HEK293T (cell line): ENCODE data around the gene EFTUD2.

Experiments
- CTCF ChIA-PET: fragments of 350-600 bp; formaldehyde crosslinking; extraction: SDS; loops from one replicate; lab custom pipeline; 2021; ENCODE audit warnings: antibody characterized with exemption, inconsistent platforms; lab: Yijun Ruan, JAX
- POLR2A ChIA-PET: fragments of 350-600 bp; formaldehyde crosslinking; extraction: SDS; loops from one replicate; lab custom pipeline; 2020; ENCODE audit warnings: antibody characterized with exemption, inconsistent platforms; lab: Yijun Ruan, JAX
- DNase-seq: peaks from one replicate; pipeline ENCODE4 v3.0.0; 2012; ENCODE audit warnings: mixed read lengths; ENCODE audit errors: extremely low spot score
- ARNT ChIP-seq: fragments of 450-650 bp; IDR thresholded peaks from 2 replicates; pipeline ENCODE4 v1.6.1; 2017; ENCODE audit warnings: mild to moderate bottlenecking
- BHLHE40 ChIP-seq: fragments of 450-650 bp; IDR thresholded peaks from 2 replicates; pipeline ENCODE4 v1.6.1; 2016; ENCODE audit warnings: mild to moderate bottlenecking, moderate library complexity, borderline replicate concordance
- CTBP1 ChIP-seq: fragments of 450-650 bp; IDR thresholded peaks from 2 replicates; pipeline ENCODE4 v1.6.1; 2016; ENCODE audit warnings: borderline replicate concordance
- ELF4 ChIP-seq: fragments of 450-650 bp; IDR thresholded peaks from 2 replicates; pipeline ENCODE4 v1.6.1; 2017; ENCODE audit warnings: antibody characterized with exemption
- FOXA1 ChIP-seq: fragments of 450-650 bp; IDR thresholded peaks from 2 replicates; pipeline ENCODE4 v1.6.1; 2016; ENCODE audit warnings: mild to moderate bottlenecking
- FOXK2 ChIP-seq: fragments of 450-650 bp; IDR thresholded peaks from 2 replicates; pipeline ENCODE4 v1.6.1; 2016; ENCODE audit warnings: mild to moderate bottlenecking
- FOXM1 ChIP-seq: fragments of 450-650 bp; IDR thresholded peaks from 2 replicates; pipeline ENCODE4 v1.6.1; 2017; ENCODE audit warnings: mild to moderate bottlenecking, borderline replicate concordance
- HDGF ChIP-seq: fragments of 450-650 bp; IDR thresholded peaks from 2 replicates; pipeline ENCODE4 v1.6.1; 2017; ENCODE audit warnings: antibody characterized with exemption, borderline replicate concordance
- L3MBTL2 ChIP-seq: fragments of 450-650 bp; conservative IDR thresholded peaks from 2 replicates; pipeline ENCODE4 v1.6.1; 2016; ENCODE audit warnings: mild to moderate bottlenecking
- LEF1 ChIP-seq: fragments of 450-650 bp; IDR thresholded peaks from 2 replicates; pipeline ENCODE4 v1.6.1; 2017; ENCODE audit warnings: mild to moderate bottlenecking, borderline replicate concordance
- NFRKB ChIP-seq: fragments of 450-650 bp; IDR thresholded peaks from 2 replicates; pipeline ENCODE4 v1.6.1; 2016; ENCODE audit warnings: mild to moderate bottlenecking, moderate library complexity
- SP1 ChIP-seq: fragments of 450-650 bp; IDR thresholded peaks from 2 replicates; pipeline ENCODE4 v1.6.1; 2017
- SUZ12 ChIP-seq: fragments of 450-650 bp; IDR thresholded peaks from 2 replicates; pipeline ENCODE4 v1.6.1; 2016; ENCODE audit warnings: mild to moderate bottlenecking
- TARDBP ChIP-seq: fragments of 450-650 bp; IDR thresholded peaks from 2 replicates; pipeline ENCODE4 v1.6.1; 2016
- ZNF384 ChIP-seq: fragments of 450-650 bp; IDR thresholded peaks from 2 replicates; pipeline ENCODE4 v1.6.1; 2016
- TF ChIP-seq, protein P1 (sequence below): fragments of 450-650 bp; IDR thresholded peaks from 2 replicates; pipeline ENCODE4 v1.6.1; 2016

The EFTUD2 gene

DNA sequence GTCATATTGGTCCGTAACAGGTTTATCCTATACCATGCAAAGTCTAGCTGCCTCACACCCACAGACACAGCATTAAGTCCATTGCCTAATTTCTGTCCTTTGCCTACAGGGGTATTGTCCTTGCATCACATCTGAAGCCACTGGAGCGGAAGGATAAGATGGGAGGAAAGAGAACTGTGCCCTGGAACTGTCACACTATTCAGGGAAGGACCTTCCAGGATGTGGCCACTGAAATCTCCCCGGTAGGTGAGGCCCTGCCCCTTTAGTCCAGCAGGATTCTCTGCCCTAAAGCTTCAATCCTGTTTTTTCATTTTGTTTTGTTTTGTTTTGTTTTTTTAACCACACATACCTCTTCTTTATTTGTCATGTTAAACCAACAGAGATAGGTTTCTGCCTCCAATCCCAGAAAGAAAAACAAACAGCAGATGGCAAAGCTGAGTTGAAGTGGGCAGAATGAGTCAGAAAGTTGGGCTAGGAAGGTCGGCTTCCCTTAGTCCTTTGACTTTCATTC lies 2.2 kb upstream of the EFTUD2 start:
- CTCF ChIA-PET: interaction anchor here (0.7 to 3.1 kb wide), 3 partner anchors 9 to 122 kb away, joined by 3 to 16 read pairs (median 5); no protein-coding TSS in a partner anchor
- no peak for TF ChIP-seq HDGF
- TF ChIP-seq TARDBP: no peak
- no peak for TF ChIP-seq ELF4
- TF ChIP-seq FOXA1: no peak
- TF ChIP-seq BHLHE40: no peak
- TF ChIP-seq FOXK2: no peak
- TF ChIP-seq ZNF384: no peak
- no peak for TF ChIP-seq SUZ12
- TF ChIP-seq, protein P1, sequence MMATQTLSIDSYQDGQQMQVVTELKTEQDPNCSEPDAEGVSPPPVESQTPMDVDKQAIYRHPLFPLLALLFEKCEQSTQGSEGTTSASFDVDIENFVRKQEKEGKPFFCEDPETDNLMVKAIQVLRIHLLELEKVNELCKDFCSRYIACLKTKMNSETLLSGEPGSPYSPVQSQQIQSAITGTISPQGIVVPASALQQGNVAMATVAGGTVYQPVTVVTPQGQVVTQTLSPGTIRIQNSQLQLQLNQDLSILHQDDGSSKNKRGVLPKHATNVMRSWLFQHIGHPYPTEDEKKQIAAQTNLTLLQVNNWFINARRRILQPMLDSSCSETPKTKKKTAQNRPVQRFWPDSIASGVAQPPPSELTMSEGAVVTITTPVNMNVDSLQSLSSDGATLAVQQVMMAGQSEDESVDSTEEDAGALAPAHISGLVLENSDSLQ: no peak
- TF ChIP-seq SP1: no peak
- no peak for TF ChIP-seq CTBP1
- no peak for TF ChIP-seq L3MBTL2
- no peak for TF ChIP-seq LEF1
- no peak for TF ChIP-seq NFRKB
- POLR2A ChIA-PET: interaction anchor here (1.9 to 4.7 kb wide), 2 partner anchors 9 to 16 kb away, joined by 5 to 37 read pairs; no protein-coding TSS in a partner anchor
- no peak for DNase-seq

DNA sequence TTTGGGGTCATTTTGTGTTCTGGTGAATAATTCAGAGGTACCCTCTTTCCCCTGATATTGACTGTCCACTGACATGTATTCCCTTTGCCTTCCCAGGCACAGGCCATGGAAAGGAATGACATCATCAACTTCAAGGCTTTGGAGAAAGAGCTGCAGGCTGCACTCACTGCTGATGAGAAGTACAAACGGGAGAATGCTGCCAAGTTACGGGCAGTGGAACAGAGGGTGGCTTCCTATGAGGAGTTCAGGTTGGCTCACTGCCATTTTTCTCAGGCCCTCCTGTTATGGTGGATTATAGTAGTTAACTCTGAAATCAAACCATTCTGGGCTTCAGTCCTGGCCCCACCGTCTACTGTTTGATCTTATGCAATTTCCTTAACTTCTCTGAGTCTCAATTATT lies 1.6 kb upstream of the EFTUD2 start:
- POLR2A ChIA-PET: interaction anchor here (1.9 to 4.7 kb wide), 2 partner anchors 9 to 17 kb away, joined by 5 to 37 read pairs; no protein-coding TSS in a partner anchor
- DNase-seq: no peak
- CTCF ChIA-PET: interaction anchor here (0.7 to 3.1 kb wide), 2 partner anchors 10 to 20 kb away, joined by 3 to 16 read pairs; no protein-coding TSS in a partner anchor
- no peak for TF ChIP-seq FOXM1
- TF ChIP-seq BHLHE40: no peak
- TF ChIP-seq TARDBP: no peak
- TF ChIP-seq LEF1: no peak
- no peak for TF ChIP-seq ELF4
- no peak for TF ChIP-seq L3MBTL2
- no peak for TF ChIP-seq HDGF
- no peak for TF ChIP-seq SP1
- TF ChIP-seq ZNF384: no peak
- no peak for TF ChIP-seq FOXK2
- no peak for TF ChIP-seq CTBP1

- TF ChIP-seq L3MBTL2 (no peak), BHLHE40 (no peak), SP1 (no peak), ELF4 (no peak), ARNT (no peak), FOXA1 (no peak), FOXM1 (no peak), ZNF384 (no peak), SUZ12 (no peak), FOXK2 (no peak), NFRKB (no peak), LEF1 (no peak), CTBP1 (no peak), HDGF (no peak)
- TF ChIP-seq, protein P1: no peak
- POLR2A ChIA-PET: interaction anchor here (0.6 to 4.7 kb wide), 8 partner anchors 9 to 134 kb away, joined by 3 to 37 read pairs (median 3); partner anchors contain the start of gene KIF18B
- no peak for DNase-seq
- CTCF ChIA-PET: interaction anchor here (0.7 kb wide), 2 partner anchors 22 to 33 kb away, joined by 3 read pairs; no protein-coding TSS in a partner anchor
Observed at GRCh38 chr17:44898768-44899073, 524 bp downstream of the EFTUD2 start.

DNA sequence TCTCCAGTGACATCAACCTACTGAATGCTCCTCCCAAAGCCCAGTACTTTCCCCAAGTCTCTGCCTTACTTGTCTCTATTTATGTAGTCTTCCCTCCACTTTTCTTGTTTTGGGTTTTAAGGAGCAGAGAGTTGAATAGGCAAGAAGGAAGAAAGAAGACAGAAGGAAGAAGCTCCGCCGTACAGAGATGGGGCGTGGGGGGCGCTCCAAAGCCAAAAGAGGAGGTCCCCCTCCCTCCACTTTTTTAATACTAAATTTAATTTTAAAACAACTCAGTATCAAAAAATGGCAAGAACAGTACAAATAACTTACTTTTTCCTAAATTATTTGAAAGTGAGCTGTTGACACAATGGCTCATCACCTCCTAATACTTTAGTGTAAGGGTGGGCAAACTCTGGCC lies 4.6 kb downstream of the EFTUD2 start:
- TF ChIP-seq ARNT: no peak
- no peak for TF ChIP-seq HDGF
- TF ChIP-seq SUZ12: no peak
- TF ChIP-seq TARDBP: no peak
- TF ChIP-seq CTBP1: no peak
- no peak for TF ChIP-seq ZNF384
- no peak for TF ChIP-seq SP1
- no peak for TF ChIP-seq ELF4
- no peak for TF ChIP-seq L3MBTL2
- no peak for TF ChIP-seq FOXK2
- TF ChIP-seq, protein P1: no peak
- TF ChIP-seq LEF1: no peak
- TF ChIP-seq BHLHE40: no peak
- no peak for DNase-seq
- ChIA-PET POLR2A (no interaction called here), CTCF (interaction anchor here (2.2 kb wide), 1 partner anchor 115 kb away, joined by 5 read pairs; no protein-coding TSS in a partner anchor)

GRCh38 chr17:44892250-44892649 lies 7.0 kb downstream of the EFTUD2 start:
- DNase-seq: no peak
- POLR2A ChIA-PET: no interaction called here
- TF ChIP-seq FOXM1 (no peak), FOXK2 (no peak), HDGF (no peak), SUZ12 (no peak), SP1 (no peak), LEF1 (no peak), L3MBTL2 (no peak), TARDBP (no peak), BHLHE40 (no peak), ZNF384 (no peak), NFRKB (no peak), CTBP1 (no peak), ARNT (no peak), ELF4 (no peak)
- CTCF ChIA-PET: no interaction called here

- TF ChIP-seq L3MBTL2: no peak
- TF ChIP-seq ARNT: no peak
- TF ChIP-seq ELF4: no peak
- ChIA-PET POLR2A (interaction anchor here (1.1 kb wide), 1 partner anchor 10 kb away, joined by 3 read pairs; no protein-coding TSS in a partner anchor), CTCF (no interaction called here)
- DNase-seq: no peak
Observed at GRCh38 chr17:44889003-44889402, 10.2 kb downstream of the EFTUD2 start.
